ENCODE results near the gene TMEM158.

DNA sequence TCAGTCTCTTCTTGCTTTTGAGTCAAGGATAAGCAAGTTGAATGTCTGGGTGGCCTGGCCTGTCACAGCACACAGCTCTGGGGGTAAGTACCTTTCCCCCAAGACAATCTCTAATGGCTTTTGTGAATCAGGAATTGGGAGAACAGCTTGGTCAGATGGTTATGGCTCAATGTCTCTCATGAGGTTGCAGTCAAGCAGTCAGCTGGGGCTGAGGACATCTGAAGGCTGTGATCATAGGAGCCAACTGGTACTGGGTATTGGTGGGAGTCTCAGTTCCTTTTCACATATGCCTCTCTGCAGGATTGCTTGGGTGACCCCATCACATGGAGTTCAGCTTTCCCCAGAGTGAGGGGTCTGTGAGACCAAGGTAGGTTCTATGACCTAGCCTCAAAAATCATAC, 33.0 kb upstream of the TMEM158 start:
- TF ChIP-seq RAD21 (IDR thresholded peaks at IDR 0.05; ENCODE audit: low read depth) (no peak), YY1 (IDR thresholded peaks at IDR 0.05; ENCODE audit: low read depth) (no peak), CEBPB (IDR thresholded peaks at IDR 0.05) (no peak), EP300 (IDR thresholded peaks at IDR 0.05; ENCODE audit: borderline replicate concordance) (no peak), CREB1 (IDR thresholded peaks at IDR 0.05; ENCODE audit: low read depth) (no peak), TAF1 (IDR thresholded peaks at IDR 0.05; ENCODE audit: low read depth) (no peak), NFIC (IDR thresholded peaks at IDR 0.05) (no peak), EGR1 (IDR thresholded peaks at IDR 0.05) (no peak), ZBTB7A (IDR thresholded peaks at IDR 0.05; ENCODE audit: low read depth) (no peak), TEAD4 (IDR thresholded peaks at IDR 0.05) (no peak), FOXM1 (IDR thresholded peaks at IDR 0.05; ENCODE audit: borderline replicate concordance, low read depth) (no peak)
- TF ChIP-seq, protein P1, sequence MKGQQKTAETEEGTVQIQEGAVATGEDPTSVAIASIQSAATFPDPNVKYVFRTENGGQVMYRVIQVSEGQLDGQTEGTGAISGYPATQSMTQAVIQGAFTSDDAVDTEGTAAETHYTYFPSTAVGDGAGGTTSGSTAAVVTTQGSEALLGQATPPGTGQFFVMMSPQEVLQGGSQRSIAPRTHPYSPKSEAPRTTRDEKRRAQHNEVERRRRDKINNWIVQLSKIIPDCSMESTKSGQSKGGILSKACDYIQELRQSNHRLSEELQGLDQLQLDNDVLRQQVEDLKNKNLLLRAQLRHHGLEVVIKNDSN (IDR thresholded peaks at IDR 0.05), result no peak
- TF ChIP-seq, protein P2, sequence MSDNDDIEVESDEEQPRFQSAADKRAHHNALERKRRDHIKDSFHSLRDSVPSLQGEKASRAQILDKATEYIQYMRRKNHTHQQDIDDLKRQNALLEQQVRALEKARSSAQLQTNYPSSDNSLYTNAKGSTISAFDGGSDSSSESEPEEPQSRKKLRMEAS (IDR thresholded peaks at IDR 0.05), result no peak
